Nephron progenitor cell (in vitro differentiated cells): ENCODE data around the gene HEATR9.

ENCODE experiments used
- DNase-seq: peaks from one replicate; pipeline ENCODE4 v3.0.0; 2021
- H3K27ac Mint-ChIP-seq: 2 replicates; pipeline ENCODE4 v1.8.0; 2021; ENCODE audit warnings: mild to moderate bottlenecking, moderate library complexity, mixed read lengths
- H3K27me3 Mint-ChIP-seq: 2 replicates; pipeline ENCODE4 v1.8.0; 2021; ENCODE audit warnings: mild to moderate bottlenecking, low read depth, mixed read lengths; ENCODE audit not compliant: poor library complexity
- H3K36me3 Mint-ChIP-seq: 2 replicates; pipeline ENCODE4 v1.8.0; 2021; ENCODE audit warnings: low read depth, mixed read lengths
- H3K4me1 Mint-ChIP-seq: 2 replicates; pipeline ENCODE4 v1.8.0; 2021; ENCODE audit warnings: mixed read lengths
- H3K4me3 Mint-ChIP-seq: 2 replicates; pipeline ENCODE4 v1.8.0; 2021; ENCODE audit warnings: mild to moderate bottlenecking, moderate library complexity, mixed read lengths
- H3K9me3 Mint-ChIP-seq: 2 replicates; pipeline ENCODE4 v1.8.0; 2021; ENCODE audit warnings: mild to moderate bottlenecking, moderate library complexity, mixed read lengths
- CTCF ChIP-seq: fragments of 200-600 bp; sonication (generic); IDR thresholded peaks from 2 replicates; pipeline ENCODE4 v1.5.0; 2021; ENCODE audit warnings: antibody characterized with exemption

HEATR9 gene

GRCh38 chr17:35875072-35875799 is 6.5 kb upstream of the HEATR9 start:
- Mint-ChIP-seq H3K27ac (no peak overlapping the region), H3K27me3 (peaks cover 17% of the 10 kb centered on the region), H3K9me3 (no peaks in the 10 kb centered on the region), H3K36me3 (no peaks in the 10 kb centered on the region), H3K4me3 (no peak overlapping the region), H3K4me1 (peaks cover 16% of the 10 kb centered on the region)
- DNase-seq: no peak
- TF ChIP-seq CTCF: no peak

GRCh38 chr17:35872196-35872980 is 3.7 kb upstream of the HEATR9 start:
- Mint-ChIP-seq H3K27ac (no peak overlapping the region), H3K9me3 (no peaks in the 10 kb centered on the region), H3K27me3 (peaks cover 7% of the 10 kb centered on the region), H3K4me1 (peaks cover 16% of the 10 kb centered on the region), H3K4me3 (no peak overlapping the region), H3K36me3 (no peaks in the 10 kb centered on the region)
- TF ChIP-seq CTCF: no peak
- no peak for DNase-seq

GRCh38 chr17:35870906-35871819 is 2.5 kb upstream of the HEATR9 start:
- peaks cover 7% of the 10 kb centered on the region for H3K27me3 Mint-ChIP-seq
- no peak overlapping the region for H3K27ac Mint-ChIP-seq
- H3K36me3 Mint-ChIP-seq: no peaks in the 10 kb centered on the region
- no peak for DNase-seq
- H3K4me1 Mint-ChIP-seq: peaks cover 9% of the 10 kb centered on the region
- H3K9me3 Mint-ChIP-seq: no peaks in the 10 kb centered on the region
- H3K4me3 Mint-ChIP-seq: no peak overlapping the region
- TF ChIP-seq CTCF: no peak

GRCh38 chr17:35867574-35867973 is 1.1 kb downstream of the HEATR9 start:
- no peaks in the 10 kb centered on the region for H3K9me3 Mint-ChIP-seq
- no peaks in the 10 kb centered on the region for H3K36me3 Mint-ChIP-seq
- H3K4me3 Mint-ChIP-seq: no peak overlapping the region
- no peaks in the 10 kb centered on the region for H3K27me3 Mint-ChIP-seq
- no peak for TF ChIP-seq CTCF
- no peak for DNase-seq
- no peaks in the 10 kb centered on the region for H3K4me1 Mint-ChIP-seq
- H3K27ac Mint-ChIP-seq: no peak overlapping the region

- TF ChIP-seq CTCF: no peak
- Mint-ChIP-seq H3K9me3 (no peaks in the 10 kb centered on the region), H3K4me3 (no peak overlapping the region), H3K27me3 (no peaks in the 10 kb centered on the region), H3K27ac (no peak overlapping the region), H3K4me1 (no peaks in the 10 kb centered on the region), H3K36me3 (no peaks in the 10 kb centered on the region)
- no peak for DNase-seq
These were observed 2.2 kb downstream of the HEATR9 start for GRCh38 chr17:35866341-35866950.
